ENCODE results near the gene ERGIC3.

ERGIC3 gene

DNA sequence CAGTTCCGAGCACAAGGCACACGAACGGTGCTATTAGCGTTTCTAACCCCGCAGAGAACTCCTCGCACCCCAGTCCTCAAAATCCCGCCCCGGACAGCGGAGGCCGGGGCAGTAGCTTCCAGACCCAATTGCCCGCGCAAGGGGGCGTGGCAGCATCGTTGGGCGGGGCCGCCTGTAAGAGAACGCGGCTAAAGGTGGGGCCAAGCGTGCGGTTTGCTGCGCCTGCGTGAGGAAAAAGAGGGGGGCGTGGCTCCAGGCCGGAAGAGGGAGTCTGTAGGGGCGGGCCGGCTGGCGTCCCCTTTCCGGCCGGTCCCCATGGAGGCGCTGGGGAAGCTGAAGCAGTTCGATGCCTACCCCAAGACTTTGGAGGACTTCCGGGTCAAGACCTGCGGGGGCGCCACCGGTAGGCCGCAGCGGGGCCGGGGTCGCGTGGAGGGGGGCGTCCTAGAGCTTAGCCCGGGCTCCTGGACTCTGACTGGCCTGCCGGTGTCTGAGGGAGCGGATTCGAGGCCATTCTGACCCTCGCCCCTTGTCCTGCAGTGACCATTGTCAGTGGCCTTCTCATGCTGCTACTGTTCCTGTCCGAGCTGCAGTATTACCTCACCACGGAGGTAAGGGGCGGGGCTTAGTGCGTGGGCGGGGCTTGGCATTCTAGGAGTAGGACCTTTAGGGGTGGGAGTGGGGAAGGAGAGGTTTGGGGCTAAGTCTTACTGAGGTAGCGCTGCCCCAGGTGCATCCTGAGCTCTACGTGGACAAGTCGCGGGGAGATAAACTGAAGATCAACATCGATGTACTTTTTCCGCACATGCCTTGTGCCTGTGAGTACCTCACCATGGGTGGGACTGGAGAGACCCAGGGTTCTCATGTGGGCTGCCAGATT, at the start of gene ERGIC3:
Gene ERGIC3, plus strand, starts transcription at position 296 of the 880 bp plus-strand sequence. Its CDS starts 20 bp downstream, at position 316.
- in situ Hi-C loops (cut with HindIII; ENCODE audit: low sequenced_read_pairs) = no loop called here

DNA sequence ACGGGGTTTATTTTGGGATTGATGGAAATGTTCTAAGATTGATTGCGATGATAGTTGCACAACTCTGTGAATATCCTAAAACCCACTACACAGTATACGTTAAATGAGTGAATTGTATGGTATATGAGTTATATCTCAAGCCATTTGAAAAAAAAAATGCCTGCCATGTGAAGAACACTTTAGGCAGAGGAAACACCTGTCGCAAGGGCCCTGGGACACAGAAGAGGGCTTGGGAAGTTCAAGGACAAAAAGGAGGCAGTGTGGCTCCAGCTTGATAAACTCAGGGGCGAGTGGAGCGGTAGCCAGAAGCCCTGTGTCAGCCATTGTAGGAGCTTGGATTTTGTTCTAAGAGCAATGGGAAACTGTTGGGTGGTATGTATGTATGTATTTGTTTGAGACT, 49.5 kb upstream of the ERGIC3 start:
- in situ Hi-C loops (cut with HindIII; ENCODE audit: low sequenced_read_pairs) = no loop called here

GRCh38 chr20:35496481-35496880, 45.4 kb upstream of the ERGIC3 start:
- in situ Hi-C loops (cut with HindIII; ENCODE audit: low sequenced_read_pairs) = loop anchor here (5.0 kb wide), 1 partner anchor 44 kb away; no protein-coding TSS in a partner anchor

DNA sequence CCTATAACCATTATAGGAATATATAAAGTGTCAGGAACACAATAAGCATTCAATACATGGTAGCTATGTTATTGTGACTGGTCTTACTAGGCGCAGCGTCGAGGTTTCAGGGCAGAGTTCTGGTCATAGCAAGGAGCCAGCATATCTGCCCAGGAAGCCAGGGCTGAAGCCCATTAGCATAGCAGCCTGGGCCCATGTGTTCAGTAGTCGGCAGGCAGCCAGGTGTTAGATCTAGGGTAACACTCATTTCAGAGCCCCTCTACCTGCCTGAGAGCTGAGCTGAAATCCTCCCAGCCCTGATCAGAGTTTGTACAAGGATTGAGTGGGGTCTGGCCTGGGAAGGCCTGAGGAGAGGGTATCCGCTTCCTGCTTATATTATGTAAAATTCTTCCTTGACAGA, 44.6 kb upstream of the ERGIC3 start:
- in situ Hi-C loops (cut with HindIII; ENCODE audit: low sequenced_read_pairs) = loop anchor here (5.0 kb wide), 1 partner anchor 45 kb away; no protein-coding TSS in a partner anchor

DNA sequence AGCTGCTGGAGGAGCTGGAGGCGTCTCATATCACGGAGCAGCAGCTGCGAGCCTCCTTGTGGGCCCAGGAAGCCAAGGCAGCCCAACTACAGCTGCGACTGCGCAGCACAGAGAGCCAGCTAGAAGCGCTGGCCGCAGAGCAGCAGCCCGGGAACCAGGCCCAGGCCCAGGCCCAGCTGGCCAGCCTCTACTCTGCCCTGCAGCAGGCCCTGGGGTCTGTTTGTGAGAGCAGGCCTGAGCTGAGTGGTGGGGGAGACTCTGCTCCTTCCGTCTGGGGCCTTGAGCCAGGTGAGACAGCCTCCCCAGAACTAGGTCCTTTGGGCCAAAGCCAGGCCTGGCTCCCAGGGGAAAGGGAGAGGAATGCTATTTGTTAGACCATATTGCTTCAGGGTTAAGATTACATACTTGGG, 44.1 kb upstream of the ERGIC3 start:
- in situ Hi-C loops (cut with HindIII; ENCODE audit: low sequenced_read_pairs) = loop anchor here (5.0 kb wide), 1 partner anchor 45 kb away; no protein-coding TSS in a partner anchor

DNA sequence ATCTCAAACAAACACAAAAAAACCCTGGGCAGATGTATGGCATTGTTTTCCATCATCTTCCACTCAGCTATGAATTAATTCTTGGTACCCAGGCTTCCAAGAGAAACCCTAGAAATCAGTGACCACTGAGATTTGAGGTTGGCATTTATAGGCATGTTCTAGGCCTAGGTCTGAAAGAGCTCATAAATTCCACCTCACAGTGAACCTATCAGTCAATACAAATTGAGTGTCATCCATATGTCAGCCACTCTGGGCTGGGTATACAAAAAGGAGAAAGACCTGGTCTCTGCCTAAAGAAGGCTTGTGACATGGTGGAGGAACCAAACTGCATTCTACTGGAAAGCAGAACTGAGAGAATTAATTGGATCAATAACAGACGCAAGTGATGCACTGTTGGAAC, 42.6 kb upstream of the ERGIC3 start:
- in situ Hi-C loops (cut with HindIII; ENCODE audit: low sequenced_read_pairs) = loop anchor here (5.0 kb wide), 1 partner anchor 47 kb away; no protein-coding TSS in a partner anchor

DNA sequence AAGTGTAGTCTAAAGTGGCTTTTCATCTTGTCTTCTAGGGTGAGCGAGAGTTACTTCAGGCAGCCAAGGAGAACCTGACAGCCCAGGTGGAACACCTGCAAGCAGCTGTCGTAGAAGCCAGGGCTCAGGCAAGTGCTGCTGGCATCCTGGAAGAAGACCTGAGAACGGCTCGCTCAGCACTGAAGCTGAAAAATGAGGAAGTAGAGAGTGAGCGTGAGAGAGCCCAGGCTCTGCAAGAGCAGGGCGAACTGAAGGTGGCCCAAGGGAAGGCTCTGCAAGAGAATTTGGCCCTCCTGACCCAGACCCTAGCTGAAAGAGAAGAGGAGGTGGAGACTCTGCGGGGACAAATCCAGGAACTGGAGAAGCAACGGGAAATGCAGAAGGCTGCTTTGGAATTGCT, 39.5 kb upstream of the ERGIC3 start:
- in situ Hi-C loops (cut with HindIII; ENCODE audit: low sequenced_read_pairs) = no loop called here

- in situ Hi-C loops (cut with HindIII; ENCODE audit: low sequenced_read_pairs) = no loop called here
Measured at GRCh38 chr20:35503281-35503680, 38.6 kb upstream of the ERGIC3 start.

DNA sequence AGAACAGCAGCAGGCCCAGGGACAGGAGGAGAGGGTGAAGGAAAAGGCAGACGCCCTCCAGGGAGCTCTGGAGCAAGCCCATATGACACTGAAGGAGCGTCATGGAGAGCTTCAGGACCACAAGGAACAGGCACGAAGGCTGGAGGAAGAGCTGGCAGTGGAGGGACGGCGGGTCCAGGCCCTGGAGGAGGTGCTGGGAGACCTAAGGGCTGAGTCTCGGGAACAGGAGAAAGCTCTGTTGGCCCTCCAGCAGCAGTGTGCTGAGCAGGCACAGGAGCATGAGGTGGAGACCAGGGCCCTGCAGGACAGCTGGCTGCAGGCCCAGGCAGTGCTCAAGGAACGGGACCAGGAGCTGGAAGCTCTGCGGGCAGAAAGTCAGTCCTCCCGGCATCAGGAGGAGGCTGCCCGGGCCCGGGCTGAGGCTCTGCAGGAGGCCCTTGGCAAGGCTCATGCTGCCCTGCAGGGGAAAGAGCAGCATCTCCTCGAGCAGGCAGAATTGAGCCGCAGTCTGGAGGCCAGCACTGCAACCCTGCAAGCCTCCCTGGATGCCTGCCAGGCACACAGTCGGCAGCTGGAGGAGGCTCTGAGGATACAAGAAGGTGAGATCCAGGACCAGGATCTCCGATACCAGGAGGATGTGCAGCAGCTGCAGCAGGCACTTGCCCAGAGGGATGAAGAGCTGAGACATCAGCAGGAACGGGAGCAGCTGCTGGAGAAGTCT, 37.9 kb upstream of the ERGIC3 start:
- in situ Hi-C loops (cut with HindIII; ENCODE audit: low sequenced_read_pairs) = no loop called here

DNA sequence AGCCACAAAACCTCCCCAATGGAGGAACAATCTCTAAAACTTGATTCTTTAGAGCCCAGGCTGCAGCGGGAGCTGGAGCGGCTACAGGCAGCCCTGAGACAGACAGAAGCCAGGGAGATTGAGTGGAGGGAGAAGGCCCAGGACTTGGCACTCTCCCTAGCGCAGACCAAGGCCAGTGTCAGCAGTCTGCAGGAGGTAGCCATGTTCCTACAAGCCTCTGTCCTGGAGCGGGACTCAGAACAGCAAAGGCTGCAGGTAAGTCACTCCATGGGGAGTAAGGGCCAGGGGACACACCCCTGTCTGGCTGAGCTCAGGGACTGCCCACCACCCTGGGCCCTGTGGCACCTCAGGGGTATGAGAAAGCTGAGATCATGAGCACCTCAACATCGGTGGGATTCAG, 37.1 kb upstream of the ERGIC3 start:
- in situ Hi-C loops (cut with HindIII; ENCODE audit: low sequenced_read_pairs) = no loop called here

DNA sequence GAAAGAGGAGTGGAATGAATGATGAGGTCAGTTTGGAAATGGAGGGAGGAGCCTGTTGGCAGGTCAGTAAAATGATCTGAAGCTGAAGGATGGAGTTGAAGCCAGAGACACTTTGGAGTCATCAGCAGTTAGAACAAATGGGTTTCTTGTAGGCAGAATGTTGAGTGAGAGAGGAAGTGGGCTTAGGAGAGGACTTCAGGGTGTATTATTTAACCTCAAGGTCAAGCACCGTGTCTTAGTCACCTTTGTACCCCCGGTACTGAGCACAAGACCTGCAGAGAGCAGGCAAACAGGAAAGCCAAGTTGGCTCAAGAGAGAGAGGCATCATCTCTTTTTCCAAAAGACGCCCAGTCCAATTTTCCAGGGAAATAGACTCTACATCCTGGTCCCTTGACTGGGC, 35.7 kb upstream of the ERGIC3 start:
- in situ Hi-C loops (cut with HindIII; ENCODE audit: low sequenced_read_pairs) = no loop called here

GRCh38 chr20:35506872-35507638, 34.8 kb upstream of the ERGIC3 start:
- in situ Hi-C loops (cut with HindIII; ENCODE audit: low sequenced_read_pairs) = no loop called here

GRCh38 chr20:35508493-35509218, 33.2 kb upstream of the ERGIC3 start:
- in situ Hi-C loops (cut with HindIII; ENCODE audit: low sequenced_read_pairs) = no loop called here

- in situ Hi-C loops (cut with HindIII; ENCODE audit: low sequenced_read_pairs) = no loop called here
Measured at GRCh38 chr20:35510951-35511735, 30.7 kb upstream of the ERGIC3 start.

- in situ Hi-C loops (cut with HindIII; ENCODE audit: low sequenced_read_pairs) = no loop called here
Measured at GRCh38 chr20:35511814-35512420, 30.0 kb upstream of the ERGIC3 start.

GRCh38 chr20:35514371-35514932, 27.4 kb upstream of the ERGIC3 start:
- in situ Hi-C loops (cut with HindIII; ENCODE audit: low sequenced_read_pairs) = no loop called here

GRCh38 chr20:35515341-35515740, 26.5 kb upstream of the ERGIC3 start:
- in situ Hi-C loops (cut with HindIII; ENCODE audit: low sequenced_read_pairs) = no loop called here

DNA sequence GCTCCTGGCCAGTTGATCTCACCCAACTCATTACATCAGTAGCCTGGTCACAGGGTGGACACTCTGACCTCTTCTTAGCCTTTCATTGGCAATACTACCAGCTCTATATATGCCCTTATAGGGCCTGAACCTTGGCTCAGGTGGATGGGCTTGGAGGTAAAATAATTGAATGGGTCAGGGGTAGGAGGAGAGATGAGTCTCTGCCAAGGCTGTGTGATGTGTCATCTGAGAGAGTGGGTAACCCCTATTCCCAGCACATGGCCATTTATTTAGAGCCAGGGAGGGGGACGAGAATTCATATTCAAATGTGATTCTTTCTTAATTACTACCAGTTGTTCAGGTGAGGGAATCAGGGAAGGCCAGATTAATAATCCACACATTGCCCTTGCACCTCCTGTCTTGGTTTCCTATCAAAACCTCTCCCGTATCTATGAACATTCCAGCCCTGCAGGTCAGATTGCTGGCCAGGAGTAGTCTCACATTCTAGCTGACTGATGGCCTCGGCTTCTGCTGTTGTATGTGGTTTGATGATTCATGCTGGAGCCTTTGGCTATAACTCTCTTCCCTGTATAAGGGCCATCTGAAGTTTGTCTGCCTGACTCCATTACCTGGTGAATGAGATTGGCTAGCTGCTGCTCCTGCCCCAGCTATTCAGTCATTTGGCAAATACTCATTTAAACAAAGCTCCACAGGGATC, 25.8 kb upstream of the ERGIC3 start:
- in situ Hi-C loops (cut with HindIII; ENCODE audit: low sequenced_read_pairs) = no loop called here

All from endothelial cell of hepatic sinusoid (primary cell).